HepG2 (cell line): ENCODE data around the gene FAM114A2. TPM values are rescaled to one million over a fixed set of nuclear protein-coding genes. Genes with fewer than 3 reads are reported as not detected.

Experiments used
- ATAC-seq: fragments of 200-7000 bp; cut with Tn5 transposase; 3 replicates; pipeline ENCODE4 v1.9.1; 2020; ENCODE audit warnings: mild to moderate bottlenecking, moderate library complexity
- BruUV-seq: library from RNA; stranded (reverse); fragments of 400-500 nt; replicated peaks from 2 replicates; lab custom pipeline; 2021; lab: Mats Ljungman, UMichigan
- CTCF ChIA-PET: fragments of 300-600 bp; formaldehyde crosslinking; extraction: SDS; loops from one replicate; lab custom pipeline; 2021; ENCODE audit warnings: low total read pairs, inconsistent platforms, low intra/inter-chr PET ratio; lab: Yijun Ruan, JAX
- POLR2A ChIA-PET: fragments of 350-600 bp; sonication (Branson Sonifier 250); formaldehyde crosslinking; loops from one replicate; lab custom pipeline; 2020; ENCODE audit warnings: antibody characterized with exemption, inconsistent platforms; lab: Yijun Ruan, JAX
- DNase-seq: peaks from one replicate; pipeline ENCODE4 v3.0.0-alpha.2; 2015; ENCODE audit warnings: low spot score
- FAIRE-seq: peaks from 3 replicates; lab custom pipeline; 2011; peaks lifted over from hg19 to GRCh38; lab: Jason Lieb, UNC
- H2AFZ ChIP-seq: one replicate; pipeline ENCODE4 v1.6.1; 2011; ENCODE audit warnings: low read length, inconsistent platforms
- H3K27ac ChIP-seq: fragments of 300-600 bp; 3 replicates; pipeline ENCODE4 v1.8.0; 2011; ENCODE audit warnings: mixed run types, mild to moderate bottlenecking, mixed read lengths, low read length, inconsistent platforms; ENCODE audit not compliant: insufficient read depth; ENCODE audit errors: extremely low read length
- H3K27me3 ChIP-seq, 2 experiments: fragments of 200-600 bp in 1 of 2; 2 replicates in 1 of 2; 3 replicates in 1 of 2; pipeline versions ENCODE4 v1.6.0 to v1.8.0; 2011; ENCODE audit warnings: low read length in 2 of 2, mild to moderate bottlenecking in 2 of 2, moderate library complexity in 2 of 2, inconsistent platforms in 1 of 2; ENCODE audit not compliant: insufficient read depth in 2 of 2, control insufficient read depth in 1 of 2
- H3K36me3 ChIP-seq, 2 experiments: fragments of 200-600 bp in 1 of 2; replicated peaks in 1 of 2; 2 replicates in 1 of 2; 3 replicates in 1 of 2; pipeline versions ENCODE4 v1.5.1 to v1.8.0; 2011; ENCODE audit warnings: low read length in 2 of 2, inconsistent platforms in 1 of 2; ENCODE audit not compliant: insufficient read depth in 2 of 2, control insufficient read depth in 1 of 2
- H3K4me1 ChIP-seq: 2 replicates; pipeline ENCODE4 v1.5.1; 2012; ENCODE audit warnings: low read length, inconsistent platforms; ENCODE audit not compliant: insufficient read depth
- H3K4me2 ChIP-seq: 2 replicates; pipeline ENCODE4 v1.6.0; 2011; ENCODE audit warnings: low read depth, low read length, inconsistent platforms
- H3K4me3 ChIP-seq, 3 experiments: fragments of 200-600 bp in 1 of 3; sonication (generic), shearing (Covaris generic) in 1 of 3; replicated peaks in 1 of 3; 2 replicates each; pipeline ENCODE4 v1.5.1; 2011 to 2016; ENCODE audit warnings: low read length in 3 of 3, inconsistent platforms in 2 of 3, low read depth in 2 of 3, mild to moderate bottlenecking in 2 of 3, control low read depth in 1 of 3, mixed read lengths in 1 of 3; ENCODE audit not compliant: insufficient read depth in 1 of 3
- H3K79me2 ChIP-seq: one replicate; pipeline ENCODE4 v1.6.1; 2011; ENCODE audit warnings: low read length, inconsistent platforms; ENCODE audit not compliant: insufficient read depth
- H3K9ac ChIP-seq: 2 replicates; pipeline ENCODE4 v1.6.0; 2011; ENCODE audit warnings: mild to moderate bottlenecking, low read depth, low read length, inconsistent platforms; ENCODE audit not compliant: insufficient read depth
- H3K9me3 ChIP-seq: 2 replicates; pipeline ENCODE4 v1.5.1; 2012; ENCODE audit warnings: mild to moderate bottlenecking, low read length
- H4K20me1 ChIP-seq: 2 replicates; pipeline ENCODE4 v1.6.0; 2011; ENCODE audit warnings: inconsistent platforms, mild to moderate bottlenecking, low read length, moderate library complexity; ENCODE audit not compliant: insufficient read depth
- AFF4 ChIP-seq: sonication (generic); formaldehyde crosslinking; IDR thresholded peaks from 2 replicates; pipeline ENCODE4 v1.4.0; 2020; ENCODE audit warnings: missing genetic modification reagents
- DBP ChIP-seq: sonication (generic); formaldehyde crosslinking; IDR thresholded peaks from 2 replicates; pipeline ENCODE4 v1.4.0; 2020; ENCODE audit warnings: missing genetic modification reagents; ENCODE audit errors: not compliant biosample characterization
- DDIT3 ChIP-seq: sonication (generic); formaldehyde crosslinking; IDR thresholded peaks from 2 replicates; pipeline ENCODE4 v1.4.0; 2020; ENCODE audit warnings: mild to moderate bottlenecking, missing genetic modification reagents
- FOXK1 ChIP-seq: sonication (generic); formaldehyde crosslinking; IDR thresholded peaks from 2 replicates; pipeline ENCODE4 v1.4.0; 2020; ENCODE audit warnings: low read depth, missing genetic modification reagents, borderline replicate concordance
- MLXIP ChIP-seq: sonication (generic); formaldehyde crosslinking; IDR thresholded peaks from 2 replicates; pipeline ENCODE4 v1.9.0; 2021; ENCODE audit warnings: missing genetic modification reagents, borderline replicate concordance
- NFIC ChIP-seq: IDR thresholded peaks from 2 replicates; pipeline ENCODE4 v1.6.1; 2012; ENCODE audit warnings: mild to moderate bottlenecking, low read length, inconsistent platforms
- POLR2G ChIP-seq: fragments of 200-400 bp; formaldehyde crosslinking; IDR thresholded peaks from 2 replicates; pipeline ENCODE4 v1.6.1; 2018; ENCODE audit warnings: mild to moderate bottlenecking, low read depth, low read length, moderate library complexity
- RBAK ChIP-seq: sonication (generic); formaldehyde crosslinking; IDR thresholded peaks from 2 replicates; pipeline ENCODE4 v1.5.1; 2020; ENCODE audit warnings: mild to moderate bottlenecking, missing genetic modification reagents
- RFX5 ChIP-seq: IDR thresholded peaks from 2 replicates; pipeline ENCODE4 v1.6.1; 2011; ENCODE audit warnings: low read depth, low read length, improper control_type of control experiment
- THAP9 ChIP-seq: sonication (generic); formaldehyde crosslinking; IDR thresholded peaks from 2 replicates; pipeline ENCODE4; 2020; ENCODE audit warnings: missing genetic modification reagents, mild to moderate bottlenecking, borderline replicate concordance
- YEATS2 ChIP-seq: sonication (generic); formaldehyde crosslinking; IDR thresholded peaks from 2 replicates; pipeline ENCODE4 v1.4.0; 2020; ENCODE audit warnings: missing genetic modification reagents, borderline replicate concordance
- ZBTB7A ChIP-seq: sonication (generic); formaldehyde crosslinking; IDR thresholded peaks from 2 replicates; pipeline ENCODE4 v1.8.0; 2022; ENCODE audit warnings: mild to moderate bottlenecking, missing genetic modification reagents
- ZNF317 ChIP-seq: sonication (generic); formaldehyde crosslinking; IDR thresholded peaks from 2 replicates; pipeline ENCODE4 v1.5.0; 2020; ENCODE audit warnings: mild to moderate bottlenecking, missing genetic modification reagents
- ZNF761 ChIP-seq: sonication (generic); formaldehyde crosslinking; conservative IDR thresholded peaks from 2 replicates; pipeline ENCODE4 v1.4.0; 2020; ENCODE audit warnings: mild to moderate bottlenecking, missing genetic modification reagents
- WGBS: methylation state at CpG from one replicate; pipeline ENCODE4 v1.1.6; 2017; ENCODE audit warnings: low lambda C conversion rate; 5-methylcytosine and 5-hydroxymethylcytosine counted together
- in situ Hi-C: cut with HindIII; loops from 2 replicates; pipeline ENCODE4 v1.10.0; 2017; ENCODE audit warnings: low pct_unique_long_range_greater_than_20kb; ENCODE audit not compliant: extremely low pct_ligation_motif_present
- intact Hi-C: fragments of 100-400 bp; cut with micrococcal nuclease; formaldehyde crosslinking; loops from one replicate; pipeline ENCODE4 v1.10.0; 2022; ENCODE audit not compliant: unreplicated experiment
- polyA plus RNA-seq, 8 experiments: library from polyadenylated mRNA; depleted of rRNA in 3 of 8; stranded (reverse) in 7 of 8; unstranded in 1 of 8; fragments of >200 nt; fragmentation: Illumina TruSeq in 4 of 8; extraction: Trizol in 4 of 8; gene quantifications; 2 replicates each; pipeline versions ENCODE4 v1.2.1 to v1.2.3, GENCODE V29; 2011 to 2016; ENCODE audit warnings: low read depth in 4 of 8, missing spikeins in 1 of 8, mixed read lengths in 1 of 8; ENCODE audit not compliant: insufficient read depth in 1 of 8
- total RNA-seq, 5 experiments: library from RNA; depleted of rRNA; stranded (reverse); fragments of >200 nt; fragmentation: Illumina TruSeq; extraction: Trizol; gene quantifications; 2 replicates each; pipeline ENCODE4 v1.2.3, GENCODE V29; 2016; ENCODE audit warnings: low read depth in 1 of 5

Gene FAM114A2
- total and polyA plus RNA-seq, 2 of the 13 experiments (the other 11 are each of a cell fraction or from before 2014, with no cell fraction given) = 6.9 to 11.4 TPM

GRCh38 chr5:153970496-153970895 lies 68.2 kb downstream of the FAM114A2 start:
- no peak overlapping the region for H3K4me3 ChIP-seq
- no peak overlapping the region for H3K27ac ChIP-seq
- H2AFZ ChIP-seq = no peak overlapping the region
- H3K36me3 ChIP-seq = no peaks in the 10 kb centered on the region
- no peaks in the 10 kb centered on the region for H3K9me3 ChIP-seq
- intact Hi-C loops (loop anchor here (5.0 to 10.0 kb wide), 2 partner anchors 227 to 634 kb away; no protein-coding TSS in a partner anchor), in situ Hi-C loops (loop anchor here (10.0 kb wide), 2 partner anchors 204 to 654 kb away; no protein-coding TSS in a partner anchor)
- H3K4me2 ChIP-seq = no peak overlapping the region
- H3K4me1 ChIP-seq = no peaks in the 10 kb centered on the region
- BruUV-seq = no TSS peak
- DNase-seq (no peak), FAIRE-seq (no peak), ATAC-seq (no peak)
- no peak overlapping the region for H3K9ac ChIP-seq
- no peaks in the 10 kb centered on the region for H4K20me1 ChIP-seq
- H3K27me3 ChIP-seq = peaks cover 2 to 6% of the 10 kb centered on the region in 2 experiments; a peak in 4 of 5 replicates
- POLR2A ChIA-PET = no interaction called here
- H3K79me2 ChIP-seq = no peaks in the 10 kb centered on the region
- WGBS = 4% methylated on average over 3 of the region's 3 CpGs
- CTCF ChIA-PET = no interaction called here
- TF ChIP-seq AFF4 (CRISPR knock-in tag) (no peak), YEATS2 (CRISPR knock-in tag) (no peak), POLR2G (no peak), RBAK (CRISPR knock-in tag) (no peak), RFX5 (no peak), FOXK1 (no peak), NFIC (no peak), DBP (CRISPR knock-in tag) (no peak), ZBTB7A (CRISPR knock-in tag) (no peak), THAP9 (CRISPR knock-in tag) (no peak), ZNF761 (CRISPR knock-in tag) (no peak), DDIT3 (CRISPR knock-in tag) (no peak), MLXIP (CRISPR knock-in tag) (no peak), ZNF317 (CRISPR knock-in tag) (no peak)
